H7 (cell line): ENCODE measurements around the gene FAM81A. TPM values are rescaled to one million over a fixed set of nuclear protein-coding genes. Genes with fewer than 3 reads are reported as not detected.
A peak's percentile ranks its signal among the peaks of the same experiment; 100 is the strongest.
"Not testable (repeated sequence)": the region's sequence is repeated elsewhere in the genome, so short reads cannot be mapped to it uniquely, and the experiment has no call there.

ENCODE experiments used
- DNase-seq: peaks from one replicate; pipeline ENCODE4 v3.0.0; 2012
- H3K27me3 ChIP-seq: 2 replicates; pipeline ENCODE4 v1.6.0; 2011; ENCODE audit warnings: mild to moderate bottlenecking, low read length; ENCODE audit not compliant: control insufficient read depth, insufficient read depth
- H3K36me3 ChIP-seq: replicated peaks from 2 replicates; pipeline ENCODE4 v1.5.1; 2011; ENCODE audit warnings: low read length; ENCODE audit not compliant: control insufficient read depth, insufficient read depth
- H3K4me3 ChIP-seq: 2 replicates; pipeline ENCODE4 v1.5.1; 2011; ENCODE audit warnings: low read depth, mild to moderate bottlenecking, control low read depth, low read length, moderate library complexity; ENCODE audit not compliant: insufficient read depth
- total RNA-seq: library from RNA; depleted of rRNA; stranded (reverse); fragments of >200 nt; shearing (Covaris generic); gene quantifications from 2 replicates; pipeline ENCODE4 v1.2.3, GENCODE V29; 2014

The FAM81A gene
- total RNA-seq, 1 experiment from 2014 or later = 0.21 TPM

DNA sequence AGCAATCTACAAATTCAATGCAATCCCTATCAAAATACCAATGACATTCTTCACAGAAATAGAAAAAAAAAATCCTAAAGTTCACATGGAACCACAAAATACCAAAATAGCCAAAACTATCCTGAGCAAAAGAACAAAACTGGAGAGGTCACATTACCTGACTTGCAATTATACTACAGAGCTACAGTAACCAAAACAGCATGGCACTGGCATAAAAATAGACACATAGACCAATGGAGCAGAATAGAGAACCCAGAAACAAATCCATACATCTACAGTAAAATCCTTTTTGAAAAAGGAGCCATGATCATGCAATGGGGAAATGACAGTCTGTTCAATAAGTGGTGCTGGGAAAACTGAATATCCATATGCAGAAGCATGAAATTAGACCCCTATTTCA is 51.5 kb downstream of the FAM81A start:
- H3K4me3 ChIP-seq, H3K27me3 ChIP-seq, H3K36me3 ChIP-seq, DNase-seq: not testable (repeated sequence)

DNA sequence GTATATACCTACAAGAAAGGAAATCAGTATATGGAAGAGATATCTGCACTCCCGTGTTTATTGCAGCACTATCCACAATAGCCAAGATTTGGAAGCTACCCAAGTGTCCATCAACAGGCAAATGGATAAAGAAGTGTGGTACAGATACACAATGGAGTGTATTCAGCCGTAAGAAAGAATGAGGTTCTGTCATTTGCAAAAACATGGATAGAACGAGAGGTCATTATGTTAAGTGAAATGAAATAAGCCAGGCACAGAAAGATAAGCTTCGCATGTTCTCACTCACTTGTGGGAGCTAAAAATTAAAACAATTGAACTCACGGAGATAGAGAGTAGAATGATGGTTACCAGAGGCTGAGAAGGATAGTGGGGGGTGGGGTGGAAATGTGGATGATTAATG is 53.1 kb downstream of the FAM81A start:
- H3K36me3 ChIP-seq = no peaks in the 10 kb centered on the region
- no peak overlapping the region for H3K4me3 ChIP-seq
- no peaks in the 10 kb centered on the region for H3K27me3 ChIP-seq
- no peak for DNase-seq

DNA sequence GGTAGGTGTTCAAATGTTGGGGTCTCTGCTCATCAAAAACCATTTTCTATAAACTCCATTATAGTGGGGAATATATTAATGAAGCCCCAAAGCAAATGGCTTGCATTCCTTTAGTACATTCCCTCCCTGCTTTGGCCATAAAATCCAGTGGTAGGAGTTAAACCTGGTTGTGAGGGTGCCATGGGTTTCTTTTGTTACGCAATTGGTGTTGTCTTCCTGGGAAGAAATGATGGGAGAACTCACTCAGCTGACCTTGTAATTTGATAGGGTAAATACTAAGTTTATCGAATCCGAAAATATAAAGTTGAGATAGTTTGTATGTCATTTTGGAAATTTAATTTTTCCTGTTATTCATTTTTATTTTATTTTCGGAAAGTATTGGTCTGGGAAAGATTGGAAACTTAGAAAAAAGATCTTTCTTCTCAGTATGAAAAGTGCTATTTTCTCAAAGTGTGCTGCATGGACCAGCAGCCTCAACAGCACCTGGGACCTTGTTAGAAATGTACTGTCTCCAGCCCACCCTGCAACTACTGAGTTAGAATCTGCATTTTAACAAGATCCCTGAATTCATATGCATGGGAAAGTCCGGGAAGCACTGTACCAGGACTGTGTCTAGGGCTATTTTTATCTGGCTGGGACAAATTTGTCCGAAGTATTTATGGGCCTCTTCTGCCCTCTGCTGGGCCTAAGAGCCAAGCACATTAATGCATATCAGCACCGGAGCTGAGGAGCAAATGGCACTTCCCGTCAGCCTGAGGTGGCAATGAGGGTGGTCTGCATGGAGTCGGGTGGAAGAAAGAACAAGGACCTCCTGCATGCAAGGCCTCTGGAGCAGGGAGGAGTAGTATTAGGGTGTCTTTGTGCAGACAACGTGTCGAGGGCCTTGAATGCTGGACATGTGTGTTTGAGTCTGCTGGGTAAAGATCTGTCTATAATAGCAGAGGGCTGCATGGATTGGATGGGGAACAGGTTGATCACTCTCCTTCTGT is 54.7 kb downstream of the FAM81A start:
- peak; percentile 63 for DNase-seq

DNA sequence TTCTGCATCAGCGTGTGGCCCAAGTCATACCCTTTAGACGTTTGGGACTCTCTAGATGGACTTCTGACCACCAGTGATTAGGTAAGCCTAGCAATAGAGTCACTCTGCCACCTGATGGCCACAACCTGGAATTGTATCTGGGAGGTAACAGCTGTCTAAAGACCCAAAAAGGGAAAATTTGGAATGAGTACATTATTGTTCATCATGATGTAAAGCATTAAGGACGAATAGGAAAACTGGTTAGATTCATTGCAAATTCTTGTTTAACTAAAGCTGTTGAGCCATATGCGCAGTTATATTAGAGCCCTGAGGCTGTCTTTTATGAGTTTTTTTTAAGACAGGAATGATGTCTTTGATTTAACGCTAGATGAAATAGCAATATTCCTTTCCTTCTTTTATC is 63.6 kb downstream of the FAM81A start:
- H3K36me3 ChIP-seq = no peaks in the 10 kb centered on the region
- H3K27me3 ChIP-seq = no peaks in the 10 kb centered on the region
- DNase-seq = peak; percentile 61
- no peak overlapping the region for H3K4me3 ChIP-seq

More for the DNA sequence above, 54.7 kb downstream of the FAM81A start:
- no peaks in the 10 kb centered on the region for H3K36me3 ChIP-seq
- no peaks in the 10 kb centered on the region for H3K27me3 ChIP-seq
- no peak overlapping the region for H3K4me3 ChIP-seq

DNA sequence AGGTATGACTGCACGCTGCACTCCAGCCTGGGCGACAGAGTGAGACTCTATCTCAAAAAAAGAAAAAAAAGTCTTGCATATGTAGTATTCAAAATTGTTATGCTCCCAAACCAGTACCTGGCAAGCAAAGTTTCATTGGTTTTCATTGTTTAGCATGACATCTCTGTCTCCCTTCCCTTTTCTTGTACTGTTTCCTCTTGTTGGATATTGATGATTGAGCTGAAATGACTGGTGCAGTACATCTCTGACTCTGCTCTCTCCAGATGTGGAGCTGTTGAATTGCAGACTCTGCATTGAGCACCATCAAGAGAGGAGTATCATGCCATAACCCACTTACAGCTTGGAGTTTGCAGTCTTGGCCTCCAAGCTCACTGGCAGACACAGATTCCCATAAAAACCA is 77.2 kb downstream of the FAM81A start:
- Histone ChIP-seq H3K27me3 (no peaks in the 10 kb centered on the region), H3K36me3 (no peaks in the 10 kb centered on the region), H3K4me3 (no peak overlapping the region)
- DNase-seq = no peak

DNA sequence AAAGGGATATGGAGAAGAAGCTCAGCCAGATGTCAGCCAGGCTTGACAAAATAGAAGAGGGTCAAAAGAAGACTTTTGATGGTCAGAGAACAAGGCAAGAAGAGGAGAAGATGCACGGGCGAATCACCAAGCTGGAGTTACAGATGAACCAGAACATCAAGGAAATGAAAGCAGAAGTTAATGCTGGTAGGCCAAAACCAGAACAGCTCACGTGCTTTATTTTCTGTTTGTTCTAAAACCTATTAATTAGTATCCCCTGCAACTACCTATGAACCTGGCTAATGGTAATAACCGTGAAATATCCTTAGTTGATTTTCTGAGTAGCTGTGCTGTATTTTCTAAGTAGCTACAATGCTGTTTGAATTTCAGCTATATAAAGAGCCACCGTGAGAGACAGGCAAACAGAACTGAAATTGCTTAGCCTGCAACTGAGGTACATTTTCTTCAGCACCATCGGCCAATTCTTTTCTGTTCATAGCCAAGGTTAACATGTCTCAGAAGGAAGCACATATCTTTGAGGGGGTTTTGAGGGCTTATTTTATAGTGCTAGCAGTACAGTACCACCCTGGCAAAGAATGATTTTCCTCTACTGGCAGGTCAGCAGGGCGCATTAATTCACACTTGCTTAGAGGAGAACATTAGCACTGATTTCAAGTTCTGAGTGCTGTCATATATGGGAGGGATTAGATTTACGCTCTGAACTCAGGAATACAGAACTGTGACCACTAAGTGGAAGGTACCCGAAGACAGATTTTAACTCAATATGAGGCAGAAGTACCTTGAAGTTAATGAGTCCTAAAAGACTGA is 78.9 kb downstream of the FAM81A start:
- Histone ChIP-seq H3K27me3 (no peaks in the 10 kb centered on the region), H3K4me3 (no peak overlapping the region), H3K36me3 (no peaks in the 10 kb centered on the region)
- no peak for DNase-seq

DNA sequence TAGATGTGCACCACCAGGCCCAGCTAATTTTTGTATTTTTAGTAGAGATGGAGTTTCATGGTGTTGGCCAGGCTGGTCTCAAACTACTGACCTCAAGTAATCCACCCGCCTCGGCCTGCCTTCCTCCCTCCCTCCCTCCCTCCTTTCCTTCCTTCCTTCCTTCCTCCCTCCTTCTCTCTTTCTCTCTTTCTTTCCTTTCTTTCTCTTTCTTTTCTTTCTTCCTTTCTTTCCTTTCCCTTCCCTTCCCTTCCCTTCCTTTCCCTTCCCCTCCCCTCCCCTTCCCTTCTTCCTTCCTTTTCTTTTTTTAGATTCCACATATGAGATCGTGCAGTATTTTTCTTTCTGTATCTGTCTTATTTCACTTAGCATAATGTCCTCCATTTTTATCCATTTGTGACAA is 81.3 kb downstream of the FAM81A start:
- no peaks in the 10 kb centered on the region for H3K27me3 ChIP-seq
- no peak overlapping the region for H3K4me3 ChIP-seq
- H3K36me3 ChIP-seq = no peaks in the 10 kb centered on the region
- DNase-seq = no peak

DNA sequence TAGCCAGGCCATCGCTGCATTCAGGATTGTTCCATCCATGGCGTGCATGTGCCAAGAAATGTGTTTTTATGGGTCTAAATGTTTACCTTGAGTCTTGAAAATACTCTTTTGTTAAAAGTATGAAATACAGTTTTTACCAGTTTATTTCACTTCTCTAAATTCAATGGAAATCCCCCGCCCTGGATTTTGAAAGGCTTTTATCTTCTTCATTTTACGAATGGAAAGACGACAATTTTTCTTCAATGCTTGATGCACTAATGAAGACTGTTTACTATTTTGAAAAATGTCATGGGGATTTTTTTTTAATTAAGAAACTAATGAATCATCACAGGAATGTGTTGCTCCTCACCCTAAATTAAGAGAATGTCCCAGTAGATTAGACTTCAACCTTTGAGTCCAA is 83.5 kb downstream of the FAM81A start:
- Histone ChIP-seq H3K36me3 (no peaks in the 10 kb centered on the region), H3K4me3 (no peak overlapping the region), H3K27me3 (no peaks in the 10 kb centered on the region)
- DNase-seq = no peak

DNA sequence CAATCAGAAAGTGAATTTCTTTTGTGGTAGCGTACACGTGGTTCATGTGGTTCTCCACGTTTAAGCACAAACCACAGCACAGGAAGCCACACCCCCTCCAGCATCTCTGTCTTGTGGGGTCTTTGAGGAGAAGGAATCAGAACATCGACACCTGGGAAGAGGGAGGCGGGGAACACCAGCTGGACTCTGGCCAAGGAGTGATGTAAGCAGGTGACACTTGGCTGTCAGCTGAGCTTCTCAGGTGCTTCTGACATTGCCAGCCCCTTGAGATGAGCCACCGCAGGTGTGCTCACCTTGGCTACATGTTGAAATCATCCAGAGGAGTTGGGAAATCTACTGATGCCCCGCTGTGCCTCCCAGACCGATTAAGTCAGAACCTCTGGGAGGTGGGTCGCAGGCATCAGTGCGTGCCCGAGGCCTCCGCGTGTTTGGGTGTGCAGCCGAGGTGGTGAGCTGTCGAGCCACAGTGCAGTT is 85.0 kb downstream of the FAM81A start:
- DNase-seq = no peak
- H3K27me3 ChIP-seq = no peaks in the 10 kb centered on the region
- H3K36me3 ChIP-seq = no peaks in the 10 kb centered on the region
- no peak overlapping the region for H3K4me3 ChIP-seq

DNA sequence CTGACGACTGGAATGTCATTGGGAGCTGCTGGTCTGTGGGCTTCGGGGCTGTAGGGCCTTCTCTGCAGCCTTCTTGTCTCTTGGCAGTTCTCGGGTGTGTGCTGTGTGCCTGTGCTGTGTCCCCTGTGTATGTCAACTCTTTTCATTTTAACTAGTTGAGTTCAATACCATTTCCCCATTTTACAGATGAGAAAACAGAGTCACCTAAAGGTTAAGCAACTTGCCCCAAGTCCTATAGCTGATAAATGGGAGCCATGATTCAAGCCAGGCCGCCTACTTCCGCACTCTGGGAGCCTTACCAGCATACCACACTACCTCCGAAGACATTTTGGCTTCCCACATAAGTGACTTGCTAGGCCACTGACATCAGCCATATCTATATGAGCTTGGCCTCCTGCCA is 85.7 kb downstream of the FAM81A start:
- Histone ChIP-seq H3K4me3 (no peak overlapping the region), H3K27me3 (no peaks in the 10 kb centered on the region), H3K36me3 (no peaks in the 10 kb centered on the region)
- no peak for DNase-seq

DNA sequence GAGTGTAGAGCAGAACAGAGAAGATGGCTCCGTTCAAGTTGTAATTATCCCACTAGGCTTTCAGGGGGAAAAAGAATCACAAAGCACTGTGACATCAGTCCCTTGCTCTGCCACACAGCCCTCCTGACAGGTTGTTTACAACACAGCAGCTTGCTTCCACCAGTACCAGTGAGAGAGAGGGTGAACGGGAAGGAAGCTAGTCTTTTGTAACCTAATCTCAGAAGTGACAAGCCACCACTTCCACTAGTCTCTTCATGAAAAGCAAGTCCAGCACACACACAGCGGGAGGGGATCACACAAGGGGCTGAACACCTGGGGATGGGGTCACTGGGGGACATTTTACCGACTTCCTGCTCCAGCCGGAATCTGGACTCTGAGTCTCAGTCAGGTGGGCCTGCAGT is 86.3 kb downstream of the FAM81A start:
- H3K27me3 ChIP-seq = no peaks in the 10 kb centered on the region
- no peak for DNase-seq
- H3K4me3 ChIP-seq = no peak overlapping the region
- no peaks in the 10 kb centered on the region for H3K36me3 ChIP-seq

DNA sequence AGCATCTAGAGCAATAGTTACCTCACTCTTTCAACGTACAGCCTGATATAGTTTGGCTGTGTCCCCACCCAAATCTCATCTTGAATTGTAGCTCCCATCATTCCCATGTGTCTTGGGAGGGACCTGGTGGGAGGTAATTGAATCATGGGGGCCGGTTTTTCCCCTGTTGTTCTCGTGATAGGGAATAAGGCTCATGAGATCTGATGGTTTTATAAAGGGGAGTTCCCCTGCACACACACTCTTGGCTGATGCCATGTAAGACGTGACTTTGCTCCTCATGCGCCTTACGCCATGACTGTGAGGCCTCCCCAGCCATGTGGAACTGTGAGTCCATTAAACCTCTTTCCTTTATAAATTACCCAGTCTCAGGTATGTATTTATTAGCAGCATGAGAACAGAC is 88.5 kb downstream of the FAM81A start:
- H3K27me3 ChIP-seq, H3K36me3 ChIP-seq, DNase-seq: not testable (repeated sequence)

DNA sequence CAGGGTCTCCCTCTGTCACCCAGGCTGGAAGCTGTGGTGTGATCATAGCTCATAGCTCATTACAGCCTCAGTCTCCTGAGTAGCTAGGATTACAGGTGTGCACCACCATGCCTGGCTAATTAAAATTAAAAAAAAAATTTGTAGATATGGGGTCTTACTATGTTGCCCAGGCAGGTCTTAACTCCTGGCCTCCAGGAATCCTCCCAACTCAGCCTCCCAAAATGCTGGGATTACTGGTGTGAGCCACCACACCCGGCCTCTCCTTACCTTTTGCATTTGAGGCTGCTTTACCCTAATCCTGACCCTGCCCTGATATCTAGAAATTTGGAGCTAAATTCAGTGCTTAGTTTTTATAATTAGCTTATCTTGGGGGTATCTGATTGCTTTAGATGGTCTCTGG is 90.4 kb downstream of the FAM81A start:
- H3K4me3 ChIP-seq = no peak overlapping the region
- no peak for DNase-seq

More for the DNA sequence above, 88.5 kb downstream of the FAM81A start:
- not testable (repeated sequence) for H3K4me3 ChIP-seq

DNA sequence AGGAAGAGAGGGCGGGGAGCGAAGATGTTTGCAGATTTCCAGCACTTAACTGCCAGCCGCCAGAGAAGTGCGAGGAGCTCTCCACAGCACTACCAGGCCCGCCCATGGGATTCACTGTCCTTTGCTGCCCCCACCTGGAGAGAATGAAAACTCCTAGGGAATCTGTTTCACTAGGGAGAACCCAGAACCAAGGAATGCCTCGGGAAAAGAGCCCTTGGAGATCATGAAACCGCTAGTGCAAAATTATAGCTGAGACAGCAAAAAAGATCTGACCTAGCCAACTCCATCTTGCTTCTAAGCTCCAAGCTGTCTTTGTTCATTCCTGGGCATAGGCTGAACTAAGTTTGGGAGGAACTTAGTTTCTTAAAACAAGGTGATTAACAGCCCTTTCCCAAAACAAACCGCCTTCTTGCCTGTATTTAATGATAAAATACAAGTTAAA is 91.0 kb downstream of the FAM81A start:
- DNase-seq = peak; percentile 80
- Histone ChIP-seq H3K36me3 (no peaks in the 10 kb centered on the region), H3K4me3 (no peak overlapping the region), H3K27me3 (no peaks in the 10 kb centered on the region)

More for the DNA sequence above, 90.4 kb downstream of the FAM81A start:
- H3K27me3 ChIP-seq = no peaks in the 10 kb centered on the region
- H3K36me3 ChIP-seq = no peaks in the 10 kb centered on the region
